Osteoblast (primary cell): Measurements from ENCODE around the gene MYH9. TPM values are rescaled to one million over a fixed set of nuclear protein-coding genes. Genes with fewer than 3 reads are reported as not detected.

Experiments
- DNase-seq: peaks from one replicate; pipeline ENCODE4 v3.0.0; 2011; ENCODE audit warnings: low spot score, mixed read lengths; ENCODE audit not compliant: insufficient read length; ENCODE audit errors: missing footprints
- H2AFZ ChIP-seq: 2 replicates; pipeline ENCODE4 v1.6.0; 2011; ENCODE audit warnings: mild to moderate bottlenecking, low read length
- H3K27ac ChIP-seq: 2 replicates; pipeline ENCODE4 v1.5.1; 2011; ENCODE audit warnings: mild to moderate bottlenecking, low read depth, low read length, moderate library complexity
- H3K27me3 ChIP-seq: 2 replicates; pipeline ENCODE4 v1.6.0; 2012; ENCODE audit warnings: mild to moderate bottlenecking, control low read depth, inconsistent platforms, low read length, moderate library complexity; ENCODE audit not compliant: insufficient read depth
- H3K36me3 ChIP-seq: 2 replicates; pipeline ENCODE4 v1.5.1; 2011; ENCODE audit warnings: mild to moderate bottlenecking, low read length, control low read depth, moderate library complexity; ENCODE audit not compliant: insufficient read depth
- H3K4me1 ChIP-seq: 2 replicates; pipeline ENCODE4 v1.5.1; 2011; ENCODE audit warnings: mild to moderate bottlenecking, low read length, control low read depth, moderate library complexity; ENCODE audit not compliant: insufficient read depth
- H3K4me2 ChIP-seq: 2 replicates; pipeline ENCODE4 v1.6.0; 2011; ENCODE audit warnings: mild to moderate bottlenecking, low read length; ENCODE audit not compliant: insufficient read depth
- H3K4me3 ChIP-seq: fragments of 200-600 bp; sonication (generic); 3 replicates; pipeline ENCODE4 v1.5.1; 2012; ENCODE audit warnings: mild to moderate bottlenecking, low read length, inconsistent platforms; ENCODE audit not compliant: insufficient read depth
- H3K79me2 ChIP-seq: 2 replicates; pipeline ENCODE4 v1.6.0; 2012; ENCODE audit warnings: mild to moderate bottlenecking, low read length, control low read depth, inconsistent platforms; ENCODE audit not compliant: insufficient read depth
- H3K9me3 ChIP-seq: 2 replicates; pipeline ENCODE4 v1.5.1; 2011; ENCODE audit warnings: low read depth, low read length, control low read depth
- H4K20me1 ChIP-seq: 2 replicates; pipeline ENCODE4 v1.6.0; 2012; ENCODE audit warnings: mild to moderate bottlenecking, low read length, control low read depth; ENCODE audit not compliant: insufficient read depth
- total RNA-seq: library from RNA; depleted of rRNA; stranded (reverse); fragments of >200 nt; gene quantifications from 2 replicates; pipeline ENCODE4 v1.2.3, GENCODE V29; 2012
- TF ChIP-seq, protein P1 (sequence below): IDR thresholded peaks from 2 replicates; pipeline ENCODE4 v1.5.1; 2011; ENCODE audit warnings: mild to moderate bottlenecking, low read depth, low read length, moderate library complexity; ENCODE audit errors: extremely low read depth

The MYH9 gene
- total RNA-seq, 1 donor: 964 TPM

DNA sequence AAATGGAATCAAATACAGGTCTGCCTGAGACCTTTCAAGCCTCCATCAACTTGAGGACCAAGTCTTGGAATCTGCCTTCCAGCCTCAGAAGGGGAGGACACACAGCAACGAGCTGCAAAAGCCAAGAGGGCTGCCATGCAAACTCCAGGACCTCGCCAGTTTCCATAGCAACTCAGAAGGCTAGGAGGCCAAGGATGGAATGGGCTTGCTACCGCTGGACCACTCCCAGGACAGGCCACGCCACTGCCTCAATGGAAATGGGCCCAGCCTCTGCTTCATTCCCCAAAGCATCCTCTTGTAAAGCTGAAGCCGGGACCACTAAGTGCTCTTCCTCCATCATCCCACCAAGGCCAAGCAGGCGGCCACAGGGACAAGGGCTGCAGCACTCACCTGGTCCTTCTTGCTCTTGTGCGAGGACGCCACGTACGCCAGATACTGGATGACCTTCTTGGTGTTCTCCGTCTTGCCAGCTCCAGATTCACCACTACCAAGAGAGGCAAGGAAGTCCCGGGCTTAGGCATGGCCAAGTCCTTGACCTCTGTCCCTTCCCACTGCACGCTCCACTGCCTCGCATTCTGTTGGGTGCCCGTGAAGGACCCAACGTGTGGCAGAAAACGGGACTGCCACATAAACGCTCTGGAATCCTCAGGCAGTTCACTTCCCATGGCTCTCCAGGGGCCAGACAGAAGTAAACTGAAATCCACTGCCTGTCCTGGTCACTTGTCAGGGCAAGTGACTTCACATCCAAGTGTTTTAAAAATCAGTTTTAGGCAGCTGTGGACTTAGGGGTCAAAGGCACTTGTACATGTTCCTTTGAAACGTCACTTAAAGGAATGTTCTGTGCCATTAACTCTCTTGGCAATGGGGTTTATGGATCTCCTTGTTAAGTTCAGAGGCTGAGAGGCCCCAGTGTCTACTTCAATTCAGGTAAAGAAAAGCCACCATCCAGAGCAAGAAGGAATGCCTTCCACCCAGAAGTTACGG lies 61.3 kb downstream of the MYH9 start:
- H3K4me3 ChIP-seq: no peak overlapping the region
- H3K9me3 ChIP-seq: no peaks in the 10 kb centered on the region
- peak overlapping the region; percentile 99 for H3K27ac ChIP-seq
- no peak overlapping the region for H2AFZ ChIP-seq
- H3K36me3 ChIP-seq: peaks cover 85% of the 10 kb centered on the region
- peaks cover 100% of the 10 kb centered on the region for H3K79me2 ChIP-seq
- peaks cover 20% of the 10 kb centered on the region for H4K20me1 ChIP-seq
- H3K27me3 ChIP-seq: no peaks in the 10 kb centered on the region
- TF ChIP-seq, protein P1, sequence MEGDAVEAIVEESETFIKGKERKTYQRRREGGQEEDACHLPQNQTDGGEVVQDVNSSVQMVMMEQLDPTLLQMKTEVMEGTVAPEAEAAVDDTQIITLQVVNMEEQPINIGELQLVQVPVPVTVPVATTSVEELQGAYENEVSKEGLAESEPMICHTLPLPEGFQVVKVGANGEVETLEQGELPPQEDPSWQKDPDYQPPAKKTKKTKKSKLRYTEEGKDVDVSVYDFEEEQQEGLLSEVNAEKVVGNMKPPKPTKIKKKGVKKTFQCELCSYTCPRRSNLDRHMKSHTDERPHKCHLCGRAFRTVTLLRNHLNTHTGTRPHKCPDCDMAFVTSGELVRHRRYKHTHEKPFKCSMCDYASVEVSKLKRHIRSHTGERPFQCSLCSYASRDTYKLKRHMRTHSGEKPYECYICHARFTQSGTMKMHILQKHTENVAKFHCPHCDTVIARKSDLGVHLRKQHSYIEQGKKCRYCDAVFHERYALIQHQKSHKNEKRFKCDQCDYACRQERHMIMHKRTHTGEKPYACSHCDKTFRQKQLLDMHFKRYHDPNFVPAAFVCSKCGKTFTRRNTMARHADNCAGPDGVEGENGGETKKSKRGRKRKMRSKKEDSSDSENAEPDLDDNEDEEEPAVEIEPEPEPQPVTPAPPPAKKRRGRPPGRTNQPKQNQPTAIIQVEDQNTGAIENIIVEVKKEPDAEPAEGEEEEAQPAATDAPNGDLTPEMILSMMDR: no peak
- H3K4me1 ChIP-seq: peaks cover 81% of the 10 kb centered on the region
- peak; percentile 50 for DNase-seq
- H3K4me2 ChIP-seq: no peak overlapping the region

DNA sequence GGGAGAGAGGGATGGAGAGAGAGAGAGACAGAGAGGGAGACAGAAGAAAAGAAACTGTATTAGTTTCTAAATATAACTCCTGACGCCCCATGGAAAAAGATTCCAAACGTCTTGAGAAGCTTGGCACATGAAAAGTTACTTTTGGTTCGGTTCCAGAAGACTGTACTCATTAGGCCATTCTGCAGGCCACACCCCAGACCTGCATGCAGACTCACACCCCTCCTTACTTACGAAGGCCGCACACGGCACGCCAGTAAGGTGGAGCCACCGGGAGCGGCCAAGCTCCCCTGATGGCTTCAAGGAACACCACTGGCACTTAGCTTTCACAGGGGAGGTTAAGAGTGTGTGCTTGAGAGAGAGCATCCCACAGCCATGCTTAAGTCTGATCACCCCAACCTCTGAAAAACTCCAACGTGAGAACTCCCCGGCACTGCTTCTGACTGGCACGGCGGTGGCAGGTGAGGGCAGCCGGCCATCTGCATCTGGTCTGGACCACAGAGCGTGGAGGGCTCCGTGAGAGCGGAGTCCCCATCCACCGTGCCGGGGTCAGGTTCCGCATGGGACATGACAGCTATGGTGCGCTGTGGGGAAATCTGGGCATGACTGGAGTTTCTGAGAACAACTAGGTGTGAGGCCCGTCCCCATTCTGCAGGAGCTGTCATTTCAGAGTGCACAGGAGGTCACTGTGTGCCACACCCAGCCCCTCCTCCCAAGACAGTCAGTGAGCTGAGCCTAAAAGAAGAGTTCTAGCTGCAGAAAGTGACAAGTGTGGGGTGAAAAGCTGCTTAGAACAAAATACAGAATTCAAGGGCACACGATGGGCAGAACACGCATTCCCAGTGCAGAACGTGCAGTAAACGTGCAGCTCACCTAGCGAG lies 62.4 kb downstream of the MYH9 start:
- H4K20me1 ChIP-seq: peaks cover 24% of the 10 kb centered on the region
- TF ChIP-seq, protein P1: no peak
- H3K4me2 ChIP-seq: peak overlapping the region; percentile 56

DNA sequence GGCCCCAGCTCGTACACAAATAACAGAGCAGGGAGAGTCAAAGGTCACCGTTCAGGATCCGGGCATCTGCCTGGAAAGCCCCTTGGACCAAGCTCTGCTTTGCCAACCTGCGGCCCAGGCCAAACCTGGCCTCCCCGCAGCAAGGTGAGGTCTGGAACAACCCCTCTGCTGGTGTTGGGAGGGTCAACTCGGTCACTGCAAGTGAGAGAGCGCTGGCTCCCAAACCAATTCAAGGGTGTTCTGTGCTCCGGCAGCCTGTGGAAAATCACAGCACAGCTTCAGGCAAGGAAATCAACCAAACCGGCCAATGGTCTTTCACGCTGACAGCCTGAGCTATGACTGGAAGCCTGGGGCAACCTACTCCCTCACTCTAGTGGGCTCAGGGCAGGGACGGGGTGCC lies 63.4 kb downstream of the MYH9 start:
- peak overlapping the region; percentile 56 for H3K4me2 ChIP-seq

More for the DNA sequence above, 62.4 kb downstream of the MYH9 start:
- H3K9me3 ChIP-seq: no peaks in the 10 kb centered on the region
- H3K79me2 ChIP-seq: peaks cover 98% of the 10 kb centered on the region
- H3K4me1 ChIP-seq: peaks cover 70% of the 10 kb centered on the region
- no peaks in the 10 kb centered on the region for H3K27me3 ChIP-seq
- peak; percentile 90 for DNase-seq
- H3K4me3 ChIP-seq: peak overlapping the region; percentile 10
- H3K27ac ChIP-seq: peak overlapping the region; percentile 99
- no peak overlapping the region for H2AFZ ChIP-seq
- H3K36me3 ChIP-seq: peaks cover 89% of the 10 kb centered on the region

More for the DNA sequence above, 63.4 kb downstream of the MYH9 start:
- no peak for DNase-seq
- no peak overlapping the region for H3K4me3 ChIP-seq
- H3K9me3 ChIP-seq: no peaks in the 10 kb centered on the region
- H3K4me1 ChIP-seq: peaks cover 60% of the 10 kb centered on the region
- TF ChIP-seq, protein P1: no peak
- peaks cover 90% of the 10 kb centered on the region for H3K36me3 ChIP-seq
- H2AFZ ChIP-seq: no peak overlapping the region
- peak overlapping the region; percentile 99 for H3K27ac ChIP-seq
- peaks cover 25% of the 10 kb centered on the region for H4K20me1 ChIP-seq
- H3K79me2 ChIP-seq: peaks cover 98% of the 10 kb centered on the region
- H3K27me3 ChIP-seq: no peaks in the 10 kb centered on the region
